Neural cell (in vitro differentiated cells): ENCODE results near the gene SAE1. TPM values are rescaled to one million over a fixed set of nuclear protein-coding genes. Genes with fewer than 3 reads are reported as not detected.

Experiments
- H2AFZ ChIP-seq: fragments of 200-600, 300-800 bp; sonication (generic), shearing (Covaris generic); 2 replicates; pipeline ENCODE4 v1.6.0; 2014; ENCODE audit warnings: low read depth, mild to moderate bottlenecking, antibody characterized with exemption, low read length, moderate library complexity
- H3F3A ChIP-seq: fragments of 200-600 bp; shearing (Covaris generic); 2 replicates; pipeline ENCODE4 v1.6.1; 2016; ENCODE audit warnings: mild to moderate bottlenecking, moderate library complexity, mixed read lengths, antibody characterized with exemption, low read length; ENCODE audit not compliant: insufficient read depth, poor library complexity, severe bottlenecking
- H3K27ac ChIP-seq: fragments of 200-600, 300-800 bp; sonication (generic), shearing (Covaris generic); 2 replicates; pipeline ENCODE4 v1.5.1; 2014; ENCODE audit warnings: mild to moderate bottlenecking, low read length, moderate library complexity
- H3K27me3 ChIP-seq: fragments of 300-800, 200-600 bp; sonication (generic), shearing (Covaris generic); 2 replicates; pipeline ENCODE4 v1.6.0; 2014; ENCODE audit warnings: mild to moderate bottlenecking, low read depth, low read length, moderate library complexity; ENCODE audit not compliant: insufficient read depth
- H3K36me3 ChIP-seq: fragments of 300-800, 200-600 bp; sonication (generic), shearing (Covaris generic); 2 replicates; pipeline ENCODE4 v1.5.1; 2014; ENCODE audit warnings: mild to moderate bottlenecking, antibody characterized with exemption, low read length, moderate library complexity; ENCODE audit not compliant: insufficient read depth
- H3K4me2 ChIP-seq: fragments of 300-800, 200-600 bp; sonication (generic), shearing (Covaris generic); 2 replicates; pipeline ENCODE4 v1.6.0; 2014; ENCODE audit warnings: mild to moderate bottlenecking, low read length
- H3K4me3 ChIP-seq: fragments of 300-800, 200-600 bp; sonication (generic), shearing (Covaris generic); 2 replicates; pipeline ENCODE4 v1.5.1; 2014; ENCODE audit warnings: mild to moderate bottlenecking, low read length, moderate library complexity
- H3K79me2 ChIP-seq: fragments of 200-600 bp; shearing (Covaris generic); replicated peaks from 2 replicates; pipeline ENCODE4 v1.6.0; 2014; ENCODE audit warnings: mild to moderate bottlenecking, low read length, moderate library complexity; ENCODE audit not compliant: insufficient read depth
- H3K9ac ChIP-seq: fragments of 300-800, 200-600 bp; sonication (generic), shearing (Covaris generic); 2 replicates; pipeline ENCODE4 v1.6.1; 2016; ENCODE audit warnings: mild to moderate bottlenecking, low read length, mixed read lengths
- H3K9me2 ChIP-seq: fragments of 200-600 bp; shearing (Covaris generic); 2 replicates; pipeline ENCODE4 v1.6.1; 2016; ENCODE audit warnings: mild to moderate bottlenecking, low read length, mixed read lengths; ENCODE audit not compliant: insufficient read depth
- H3K9me3 ChIP-seq: fragments of 200-600, 300-800 bp; sonication (generic), shearing (Covaris generic); 2 replicates; pipeline ENCODE4 v1.6.1; 2016; ENCODE audit warnings: mild to moderate bottlenecking, mixed run types, low read length, moderate library complexity, mixed read lengths
- H4K20me1 ChIP-seq: fragments of 200-600 bp; shearing (Covaris generic); 2 replicates; pipeline ENCODE4 v1.6.1; 2016; ENCODE audit warnings: mild to moderate bottlenecking, mixed run types; ENCODE audit not compliant: insufficient read depth
- CTCF ChIP-seq: fragments of 450-650 bp; IDR thresholded peaks from 2 replicates; pipeline ENCODE4 v1.5.1; 2014; ENCODE audit warnings: antibody characterized with exemption, mild to moderate bottlenecking, moderate library complexity; ENCODE audit not compliant: poor library complexity, severe bottlenecking
- EP300 ChIP-seq: fragments of 450-650 bp; conservative IDR thresholded peaks from 2 replicates; pipeline ENCODE4 v1.6.1; 2014; ENCODE audit warnings: antibody characterized with exemption, mild to moderate bottlenecking, moderate library complexity; ENCODE audit not compliant: poor library complexity, severe bottlenecking
- EZH2 ChIP-seq: fragments of 200-600, 300-800 bp; shearing (Covaris generic), sonication (generic); IDR thresholded peaks from 2 replicates; pipeline ENCODE4 v1.6.1; 2014; ENCODE audit warnings: antibody characterized with exemption, low read length, borderline replicate concordance, mild to moderate bottlenecking; ENCODE audit not compliant: insufficient read depth, poor library complexity, severe bottlenecking
- MXI1 ChIP-seq: fragments of 450-650 bp; conservative IDR thresholded peaks from 2 replicates; pipeline ENCODE4 v1.6.1; 2014; ENCODE audit warnings: antibody characterized with exemption, mild to moderate bottlenecking; ENCODE audit not compliant: poor library complexity, severe bottlenecking
- POLR2AphosphoS5 ChIP-seq: IDR thresholded peaks from 2 replicates; pipeline ENCODE4 v1.6.1; 2012
- RAD21 ChIP-seq: fragments of 450-650 bp; conservative IDR thresholded peaks from 2 replicates; pipeline ENCODE4 v1.6.1; 2014; ENCODE audit warnings: antibody characterized with exemption, mild to moderate bottlenecking, moderate library complexity
- REST ChIP-seq: IDR thresholded peaks from 2 replicates; pipeline ENCODE4 v1.6.1; 2012; ENCODE audit warnings: borderline replicate concordance
- SMC3 ChIP-seq: fragments of 450-650 bp; conservative IDR thresholded peaks from 2 replicates; pipeline ENCODE4 v1.6.1; 2014; ENCODE audit warnings: antibody characterized with exemption, mild to moderate bottlenecking, moderate library complexity; ENCODE audit not compliant: poor library complexity
- TAF1 ChIP-seq: IDR thresholded peaks from 2 replicates; pipeline ENCODE4 v1.6.1; 2012; ENCODE audit warnings: low read depth
- polyA plus RNA-seq: library from polyadenylated mRNA; depleted of rRNA; stranded (reverse); fragments of >200 nt; gene quantifications from 2 replicates; pipeline ENCODE4 v1.2.3, GENCODE V29; 2014

Gene SAE1
- polyA plus RNA-seq, 1 donor from 2014 or later, result 178 TPM

GRCh38 chr19:47210689-47211316 lies 80.2 kb downstream of the SAE1 start:
- Histone ChIP-seq H3K27ac (no peak overlapping the region), H3K9me2 (no peaks in the 10 kb centered on the region), H3K36me3 (no peaks in the 10 kb centered on the region), H3K4me3 (no peak overlapping the region), H3K79me2 (no peaks in the 10 kb centered on the region), H3K9me3 (no peaks in the 10 kb centered on the region), H3F3A (no peaks in the 10 kb centered on the region), H3K27me3 (no peaks in the 10 kb centered on the region), H4K20me1 (no peaks in the 10 kb centered on the region), H3K4me2 (no peak overlapping the region), H3K9ac (no peak overlapping the region), H2AFZ (no peak overlapping the region)
- no peak for TF ChIP-seq POLR2AphosphoS5
- peak; percentile 91 for TF ChIP-seq SMC3
- peak; percentile 86 for TF ChIP-seq CTCF
- no peak for TF ChIP-seq TAF1
- TF ChIP-seq EP300, result no peak
- TF ChIP-seq EZH2, result no peak
- TF ChIP-seq MXI1, result no peak
- TF ChIP-seq REST, result no peak
- peak; percentile 80 for TF ChIP-seq RAD21

- no peak overlapping the region for H2AFZ ChIP-seq
- no peaks in the 10 kb centered on the region for H3K36me3 ChIP-seq
- H3K4me2 ChIP-seq, result no peak overlapping the region
- no peaks in the 10 kb centered on the region for H3K9me2 ChIP-seq
- H3K27me3 ChIP-seq, result no peaks in the 10 kb centered on the region
- no peak for TF ChIP-seq MXI1
- H3K9me3 ChIP-seq, result no peaks in the 10 kb centered on the region
- H3K79me2 ChIP-seq, result no peaks in the 10 kb centered on the region
- no peak overlapping the region for H3K4me3 ChIP-seq
- no peaks in the 10 kb centered on the region for H3F3A ChIP-seq
- H3K9ac ChIP-seq, result no peak overlapping the region
- no peak overlapping the region for H3K27ac ChIP-seq
- H4K20me1 ChIP-seq, result no peaks in the 10 kb centered on the region
Observed at GRCh38 chr19:47215581-47215980, 84.9 kb downstream of the SAE1 start.
